Ectodermal cell (in vitro differentiated cells): Measurements from ENCODE around the gene SPACA4.
"Not testable (repeated sequence)": the region's sequence is repeated elsewhere in the genome, so short reads cannot be mapped to it uniquely, and the experiment has no call there.

ENCODE experiments used
- H3K27ac ChIP-seq: 2 replicates; pipeline ENCODE4 v1.7.0; 2013; ENCODE audit warnings: mild to moderate bottlenecking, low read depth, low read length; ENCODE audit not compliant: insufficient read depth, poor library complexity, severe bottlenecking
- H3K27me3 ChIP-seq: 2 replicates; pipeline ENCODE4 v1.7.0; 2013; ENCODE audit warnings: mild to moderate bottlenecking, low read length; ENCODE audit not compliant: insufficient read depth, control insufficient read depth, poor library complexity, severe bottlenecking
- H3K36me3 ChIP-seq: one replicate; pipeline ENCODE4 v1.7.0; 2013; ENCODE audit warnings: low read length; ENCODE audit not compliant: control insufficient read depth, insufficient read depth
- H3K4me1 ChIP-seq: one replicate; pipeline ENCODE4 v1.7.0; 2013; ENCODE audit warnings: low read length; ENCODE audit not compliant: control insufficient read depth, insufficient read depth
- H3K4me3 ChIP-seq: 2 replicates; pipeline ENCODE4 v1.7.0; 2013; ENCODE audit warnings: low read depth, low read length, control low read depth; ENCODE audit not compliant: insufficient read depth
- H3K9me3 ChIP-seq: 2 replicates; pipeline ENCODE4 v1.7.0; 2013; ENCODE audit warnings: mild to moderate bottlenecking, low read length, moderate library complexity; ENCODE audit not compliant: control insufficient read depth
- WGBS, 2 experiments: methylation state at CpG; one replicate each; pipeline ENCODE4 v1.1.7; 2013; ENCODE audit warnings: missing lambda C conversion rate in 2 of 2; 5-methylcytosine and 5-hydroxymethylcytosine counted together

Gene SPACA4

GRCh38 chr19:48627865-48628314, 21.3 kb downstream of the SPACA4 start:
- 91 to 93% methylated on average over 17 of the region's 17 CpGs for WGBS, 2 experiments
- Histone ChIP-seq H3K27me3 (no peaks in the 10 kb centered on the region), H3K9me3 (no peaks in the 10 kb centered on the region), H3K4me1 (peaks cover 28% of the 10 kb centered on the region), H3K4me3 (no peak overlapping the region), H3K36me3 (no peaks in the 10 kb centered on the region), H3K27ac (no peak overlapping the region)

GRCh38 chr19:48628486-48629296, 22.1 kb downstream of the SPACA4 start:
- no peak overlapping the region for H3K4me3 ChIP-seq
- H3K36me3 ChIP-seq = no peaks in the 10 kb centered on the region
- peaks cover 24% of the 10 kb centered on the region for H3K4me1 ChIP-seq
- no peak overlapping the region for H3K27ac ChIP-seq
- WGBS, 2 experiments = 94% methylated on average over 34 of the region's 34 CpGs
- no peaks in the 10 kb centered on the region for H3K27me3 ChIP-seq
- no peaks in the 10 kb centered on the region for H3K9me3 ChIP-seq

- H3K4me1 ChIP-seq = peaks cover 24% of the 10 kb centered on the region
- H3K27ac ChIP-seq = no peak overlapping the region
- 94 to 95% methylated on average over 22 of the region's 22 CpGs for WGBS, 2 experiments
Observed at GRCh38 chr19:48629297-48629598, 22.7 kb downstream of the SPACA4 start.

GRCh38 chr19:48629599-48630295, 23.2 kb downstream of the SPACA4 start:
- H3K4me1 ChIP-seq = peaks cover 25% of the 10 kb centered on the region
- no peaks in the 10 kb centered on the region for H3K9me3 ChIP-seq
- no peaks in the 10 kb centered on the region for H3K27me3 ChIP-seq
- 28 to 30% methylated on average over 48 of the region's 48 CpGs for WGBS, 2 experiments
- H3K27ac ChIP-seq = peak overlapping the region; percentile 91
- peak overlapping the region; percentile 21 for H3K4me3 ChIP-seq
- no peaks in the 10 kb centered on the region for H3K36me3 ChIP-seq

More at GRCh38 chr19:48629297-48629598, 22.7 kb downstream of the SPACA4 start:
- Histone ChIP-seq H3K4me3 (no peak overlapping the region), H3K36me3 (no peaks in the 10 kb centered on the region), H3K9me3 (no peaks in the 10 kb centered on the region), H3K27me3 (no peaks in the 10 kb centered on the region)

- peaks cover 23% of the 10 kb centered on the region for H3K4me1 ChIP-seq
- 9% methylated on average over 44 to 47 of the region's 47 CpGs for WGBS, 2 experiments
- no peaks in the 10 kb centered on the region for H3K36me3 ChIP-seq
- H3K9me3 ChIP-seq = no peaks in the 10 kb centered on the region
- H3K27ac ChIP-seq = peak overlapping the region; percentile 91
- peak overlapping the region; percentile 21 for H3K4me3 ChIP-seq
- H3K27me3 ChIP-seq = no peaks in the 10 kb centered on the region
Observed at GRCh38 chr19:48630296-48631063, 23.9 kb downstream of the SPACA4 start.

GRCh38 chr19:48631225-48631624, 24.7 kb downstream of the SPACA4 start:
- no peaks in the 10 kb centered on the region for H3K36me3 ChIP-seq
- H3K9me3 ChIP-seq = no peaks in the 10 kb centered on the region
- no peak overlapping the region for H3K4me3 ChIP-seq
- peak overlapping the region; percentile 91 for H3K27ac ChIP-seq
- WGBS, 2 experiments = 76 to 78% methylated on average over 3 of the region's 3 CpGs
- H3K27me3 ChIP-seq = peaks cover 6% of the 10 kb centered on the region
- peaks cover 22% of the 10 kb centered on the region for H3K4me1 ChIP-seq

- H3K27ac ChIP-seq, H3K4me3 ChIP-seq, H3K9me3 ChIP-seq, H3K36me3 ChIP-seq: not testable (repeated sequence)
- peaks cover 22% of the 10 kb centered on the region for H3K4me1 ChIP-seq
- peaks cover 10% of the 10 kb centered on the region for H3K27me3 ChIP-seq
- WGBS, 2 experiments = 92 to 95% methylated on average over 11 of the region's 11 CpGs
Observed at GRCh38 chr19:48632286-48632685, 25.7 kb downstream of the SPACA4 start.

- Histone ChIP-seq H3K27ac (no peak overlapping the region), H3K9me3 (no peaks in the 10 kb centered on the region), H3K4me3 (no peak overlapping the region), H3K27me3 (peaks cover 10% of the 10 kb centered on the region), H3K4me1 (peaks cover 22% of the 10 kb centered on the region), H3K36me3 (no peaks in the 10 kb centered on the region)
Observed at GRCh38 chr19:48632692-48633147, 26.2 kb downstream of the SPACA4 start.

- 90 to 94% methylated on average over 22 of the region's 22 CpGs for WGBS, 2 experiments
- Histone ChIP-seq H3K9me3 (no peaks in the 10 kb centered on the region), H3K27ac (no peak overlapping the region), H3K4me1 (peaks cover 23% of the 10 kb centered on the region), H3K36me3 (no peaks in the 10 kb centered on the region), H3K27me3 (peaks cover 10% of the 10 kb centered on the region), H3K4me3 (no peak overlapping the region)
Observed at GRCh38 chr19:48633148-48634035, 26.9 kb downstream of the SPACA4 start.
